HG03108 (cell line): Measurements from ENCODE around the gene VTI1B.
"Not testable (repeated sequence)": the region's sequence is repeated elsewhere in the genome, so short reads cannot be mapped to it uniquely, and the experiment has no call there.

Source experiments
- ATAC-seq: cut with Tn5 transposase; IDR thresholded peaks from one replicate; pipeline ENCODE4 v1.9.1; 2021; ENCODE audit warnings: moderate library complexity; ENCODE audit not compliant: unreplicated experiment

VTI1B gene, protein sequence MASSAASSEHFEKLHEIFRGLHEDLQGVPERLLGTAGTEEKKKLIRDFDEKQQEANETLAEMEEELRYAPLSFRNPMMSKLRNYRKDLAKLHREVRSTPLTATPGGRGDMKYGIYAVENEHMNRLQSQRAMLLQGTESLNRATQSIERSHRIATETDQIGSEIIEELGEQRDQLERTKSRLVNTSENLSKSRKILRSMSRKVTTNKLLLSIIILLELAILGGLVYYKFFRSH

DNA sequence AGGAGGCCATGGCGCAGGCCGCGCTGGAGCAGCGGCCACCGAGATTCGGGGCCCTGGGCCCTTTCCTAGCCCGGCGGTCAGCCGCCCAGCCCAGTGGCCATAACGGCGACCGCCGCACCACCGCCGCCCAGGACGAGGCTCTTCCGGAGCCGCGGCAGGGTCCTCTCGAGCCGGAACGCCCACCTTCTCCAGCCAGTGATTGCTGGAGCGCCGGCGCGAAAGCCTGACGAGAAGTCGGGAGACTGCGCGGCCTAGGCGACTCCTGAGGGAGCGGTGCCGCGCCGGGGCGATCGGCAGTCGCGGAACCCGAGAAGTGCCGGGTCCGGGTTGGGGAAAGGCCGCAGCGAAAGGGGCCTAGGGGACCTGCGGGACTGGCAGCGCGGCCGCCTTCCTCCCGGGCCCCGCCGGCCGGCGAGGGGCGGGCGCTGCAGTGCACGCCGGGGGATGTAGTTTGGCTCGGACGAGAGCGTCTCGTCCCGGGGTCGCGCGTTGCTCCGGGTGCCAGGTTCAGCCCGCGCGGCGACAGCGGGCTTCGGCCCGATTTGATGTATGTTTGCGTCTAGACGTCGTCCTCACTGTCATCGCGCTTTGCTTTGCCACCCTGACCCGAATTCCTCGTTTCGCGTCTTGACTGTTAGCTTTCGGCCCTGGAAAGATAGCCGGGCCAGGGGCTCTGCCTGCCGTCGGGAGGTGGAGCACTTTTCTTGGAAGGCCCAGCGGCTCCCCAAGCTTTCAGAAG is at the start of gene VTI1B:
Gene VTI1B, minus strand, starts transcription at position 153 of the 739 bp plus-strand sequence. Its CDS starts 143 bp downstream, at position 10.
- ATAC-seq, result peak; percentile 80

- no peak for ATAC-seq
Observed at GRCh38 chr14:67722293-67722692, 47.9 kb upstream of the VTI1B start.

- ATAC-seq, result no peak
Observed at GRCh38 chr14:67721875-67722274, 47.4 kb upstream of the VTI1B start.

GRCh38 chr14:67719866-67720265 is 45.4 kb upstream of the VTI1B start:
- no peak for ATAC-seq

DNA sequence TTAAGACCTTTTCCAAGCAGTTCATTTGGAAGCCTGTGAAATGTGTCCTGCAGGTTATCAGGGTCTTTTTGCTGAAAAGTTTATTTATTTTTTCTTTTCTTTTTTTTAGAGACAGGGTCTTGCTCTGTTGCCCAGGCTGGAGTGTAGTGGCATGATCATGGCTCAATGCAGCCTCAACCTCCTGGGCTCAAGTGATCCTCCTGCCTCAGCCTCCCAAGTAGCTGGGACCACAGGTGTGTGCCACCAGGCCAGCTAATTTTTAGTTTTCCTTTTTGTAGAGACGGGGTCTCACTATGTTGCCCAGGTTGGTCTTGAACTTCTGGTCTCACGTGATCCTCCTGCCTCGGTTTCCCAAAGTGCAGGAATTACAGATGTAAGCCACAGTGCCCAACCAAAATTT is 45.0 kb upstream of the VTI1B start:
- not testable (repeated sequence) for ATAC-seq

DNA sequence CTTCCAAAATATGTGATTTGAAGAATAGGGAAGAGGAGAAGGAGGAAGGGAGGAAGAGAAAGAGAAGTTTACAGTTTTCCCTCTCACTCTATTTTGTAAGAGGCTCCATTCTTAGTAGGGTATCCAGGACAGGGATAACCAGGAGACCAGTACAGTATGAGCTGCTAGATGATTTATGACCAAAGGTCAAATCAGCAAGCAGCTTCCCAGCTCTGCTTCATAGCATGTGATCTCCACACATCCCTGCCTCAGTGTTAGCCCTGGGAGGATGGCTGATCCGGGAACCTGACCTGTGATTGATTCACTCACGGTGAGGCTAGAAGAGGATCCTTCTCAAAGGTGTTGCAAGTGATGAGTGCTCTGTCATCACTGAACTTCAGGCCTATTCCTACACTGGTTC is 43.8 kb upstream of the VTI1B start:
- no peak for ATAC-seq

GRCh38 chr14:67717048-67717447 is 42.6 kb upstream of the VTI1B start:
- no peak for ATAC-seq

DNA sequence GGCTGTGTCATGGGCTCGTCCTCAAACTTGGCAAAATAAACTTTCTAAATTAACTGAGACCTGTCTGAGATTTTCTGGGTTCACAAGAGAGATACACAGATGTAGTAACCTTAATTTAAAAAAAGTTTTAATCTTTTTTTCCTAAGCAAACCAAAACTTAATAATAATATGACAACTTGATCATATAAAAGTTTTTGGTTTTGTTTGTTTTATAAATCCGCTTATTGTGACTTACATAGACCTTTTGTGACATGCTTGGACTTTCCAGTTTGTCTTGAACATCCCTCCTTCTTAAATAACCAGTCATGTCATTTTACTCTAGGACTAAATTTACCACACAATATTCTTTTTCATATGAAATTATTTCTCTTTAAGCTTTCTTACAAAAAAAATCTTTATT is 35.8 kb upstream of the VTI1B start:
- no peak for ATAC-seq

DNA sequence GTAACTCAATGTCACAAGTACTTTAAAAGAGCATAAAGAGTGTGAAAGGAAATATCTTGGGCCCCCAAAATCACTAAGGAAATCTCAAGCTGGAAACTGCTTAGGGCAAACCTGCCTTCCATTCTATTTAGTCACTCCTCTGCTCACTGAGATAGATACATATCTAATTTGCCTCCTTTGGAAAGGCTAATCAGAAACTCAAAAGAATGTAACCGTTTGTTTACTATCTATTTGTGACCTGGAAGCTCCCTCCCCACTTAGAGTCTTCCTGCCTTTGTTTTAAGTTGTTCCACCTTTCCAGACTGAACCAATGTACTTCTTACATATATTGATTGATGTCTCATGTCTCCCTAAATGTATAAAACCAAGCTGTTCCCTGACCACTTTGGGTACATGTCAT is 35.4 kb upstream of the VTI1B start:
- ATAC-seq, result not testable (repeated sequence)

GRCh38 chr14:67709346-67709745 is 34.9 kb upstream of the VTI1B start:
- ATAC-seq, result not testable (repeated sequence)

DNA sequence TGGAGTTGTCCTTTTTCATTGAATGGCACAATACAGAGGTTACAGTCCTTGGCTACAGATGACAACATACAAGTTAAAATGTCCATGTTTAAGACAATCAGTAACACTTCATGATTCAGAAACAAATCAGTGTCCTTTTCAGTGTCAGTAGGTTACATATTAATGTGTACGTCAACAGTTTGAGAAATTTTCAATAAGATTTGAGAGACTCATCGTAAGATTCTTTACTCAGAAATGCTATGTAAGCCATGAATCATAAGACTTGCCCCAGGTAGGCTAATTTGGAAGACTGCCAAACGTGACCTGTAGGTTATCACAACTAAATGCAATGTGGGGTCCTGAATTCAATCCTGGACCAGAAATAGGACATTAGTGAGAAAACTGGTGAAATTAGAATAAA is 30.8 kb upstream of the VTI1B start:
- ATAC-seq, result no peak

DNA sequence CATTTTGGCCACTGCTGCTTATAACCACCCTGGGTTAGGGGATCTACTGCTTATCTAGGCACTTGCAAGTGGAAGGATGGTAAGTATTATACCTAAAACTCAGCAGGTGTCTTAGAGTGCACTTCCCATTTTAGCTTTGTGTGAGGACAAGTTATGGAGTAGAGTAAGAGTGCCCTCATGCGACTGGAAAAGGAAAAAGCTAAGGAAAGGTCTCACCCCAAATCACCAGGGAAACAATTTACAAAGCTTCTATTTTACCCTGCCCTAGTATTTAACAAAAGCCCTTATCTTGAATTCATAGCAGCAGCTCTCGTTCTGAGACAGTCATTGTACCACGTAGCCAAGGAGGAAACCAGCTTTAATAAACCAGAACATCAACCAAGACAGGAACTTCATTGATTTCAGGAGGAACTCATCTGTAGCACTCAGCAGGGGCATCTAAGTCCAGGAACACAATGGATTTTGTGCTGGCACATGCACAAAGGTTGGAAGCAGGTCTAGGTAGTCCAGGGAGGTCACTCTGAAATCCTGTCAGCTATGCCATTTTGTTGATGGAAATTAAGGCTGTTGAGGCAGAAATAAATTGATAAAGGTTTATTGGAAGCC is 30.2 kb upstream of the VTI1B start:
- no peak for ATAC-seq

DNA sequence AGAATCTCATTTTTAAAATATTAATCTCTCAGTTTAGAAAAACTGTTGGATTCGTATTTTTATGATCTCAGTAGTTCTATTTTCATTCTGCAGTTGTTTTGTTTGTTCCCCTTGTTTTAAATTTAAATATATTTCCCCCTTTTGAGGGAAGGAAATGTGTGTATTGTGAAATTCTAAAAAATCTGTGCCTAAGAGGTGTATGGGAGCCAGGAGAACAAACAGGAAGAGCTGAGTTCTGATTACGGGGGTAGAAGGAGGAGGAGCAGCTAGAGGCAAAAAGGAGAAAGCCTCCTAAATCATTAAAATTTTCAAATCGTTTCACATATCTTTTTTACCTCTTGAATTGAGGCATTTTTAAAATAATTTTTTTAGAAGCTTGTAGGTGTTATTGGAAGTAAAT is 29.6 kb upstream of the VTI1B start:
- ATAC-seq, result no peak

DNA sequence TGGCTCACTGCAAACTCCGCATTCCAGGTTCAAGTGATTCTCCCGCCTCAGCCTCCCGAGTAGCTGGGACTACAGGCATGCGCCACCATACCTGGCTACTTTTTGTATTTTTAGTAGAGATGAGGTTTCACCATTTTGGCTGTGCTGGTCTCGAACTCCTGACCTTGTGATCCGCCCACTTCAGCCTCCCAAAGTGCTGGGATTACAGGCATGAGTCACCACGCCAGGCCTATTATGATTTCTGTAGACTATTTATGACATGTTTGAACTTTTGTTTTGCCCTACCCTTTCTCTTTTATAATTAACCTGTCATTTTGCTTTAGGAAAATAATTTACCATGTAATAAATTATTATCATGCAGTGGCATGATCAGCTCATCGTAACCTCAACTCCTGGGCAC is 27.1 kb upstream of the VTI1B start, which contains the start of gene RDH12:
Gene RDH12, plus strand, starts transcription at position 395 of the 400 bp plus-strand sequence. CDS start 20,757 bp downstream, outside the sequence.
- not testable (repeated sequence) for ATAC-seq

GRCh38 chr14:67698179-67698578 is 23.7 kb upstream of the VTI1B start:
- no peak for ATAC-seq

- no peak for ATAC-seq
Observed at GRCh38 chr14:67697006-67697405, 22.6 kb upstream of the VTI1B start.

DNA sequence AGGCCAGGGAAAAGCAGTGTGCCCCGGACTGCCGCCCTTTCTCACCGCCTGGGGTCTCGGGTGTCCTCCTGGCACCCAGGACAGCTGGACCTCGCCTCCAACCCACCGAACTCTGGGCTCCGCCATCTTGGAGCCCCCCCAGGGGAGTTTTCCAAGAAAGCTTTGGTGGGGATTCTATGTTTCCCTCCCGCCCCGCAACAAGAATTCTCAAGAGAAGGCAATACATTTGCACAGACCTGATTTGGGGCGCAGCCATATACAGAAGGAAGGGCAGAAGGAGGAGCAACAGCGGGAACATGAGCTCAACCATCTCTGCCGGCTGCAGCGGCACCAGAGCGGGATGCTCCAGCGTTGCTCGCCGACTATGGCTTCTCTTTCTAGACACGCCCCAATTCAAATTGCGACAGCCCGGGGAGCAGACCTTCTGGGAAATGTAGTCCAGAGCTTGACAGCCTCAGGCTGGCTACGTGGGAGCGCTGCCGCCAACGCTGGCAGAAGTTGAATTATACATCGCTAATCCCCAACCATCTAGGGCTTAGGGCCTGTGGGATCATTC is 21.0 kb upstream of the VTI1B start, which contains the start of gene RDH11:
Gene RDH11, minus strand, starts transcription at position 371 of the 556 bp plus-strand sequence. Its CDS starts 61 bp downstream, at position 310.
- ATAC-seq, result peak; percentile 85

GRCh38 chr14:67694791-67695393 is 20.5 kb upstream of the VTI1B start:
- ATAC-seq, result peak; percentile 72

GRCh38 chr14:67690011-67690410 is 15.6 kb upstream of the VTI1B start:
- ATAC-seq, result no peak

DNA sequence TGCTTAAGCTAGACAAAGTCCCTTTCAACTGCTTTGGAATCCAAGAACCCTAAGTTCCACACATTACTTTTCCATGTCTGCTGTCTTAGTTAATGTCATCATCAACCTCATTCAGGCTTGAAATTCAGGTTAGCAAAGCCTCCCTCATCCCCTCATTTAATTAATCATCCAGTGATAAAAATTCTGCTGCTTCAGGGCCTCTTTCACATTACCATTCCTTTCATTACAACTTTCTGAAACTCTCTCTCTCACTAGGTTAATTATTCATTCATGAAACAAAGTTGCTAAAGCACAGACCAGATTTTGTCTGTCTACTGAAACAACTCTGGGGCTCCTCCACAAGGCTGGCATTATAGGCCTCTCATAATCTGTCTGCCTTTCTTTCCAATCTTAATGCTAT is 9.4 kb upstream of the VTI1B start:
- no peak for ATAC-seq

DNA sequence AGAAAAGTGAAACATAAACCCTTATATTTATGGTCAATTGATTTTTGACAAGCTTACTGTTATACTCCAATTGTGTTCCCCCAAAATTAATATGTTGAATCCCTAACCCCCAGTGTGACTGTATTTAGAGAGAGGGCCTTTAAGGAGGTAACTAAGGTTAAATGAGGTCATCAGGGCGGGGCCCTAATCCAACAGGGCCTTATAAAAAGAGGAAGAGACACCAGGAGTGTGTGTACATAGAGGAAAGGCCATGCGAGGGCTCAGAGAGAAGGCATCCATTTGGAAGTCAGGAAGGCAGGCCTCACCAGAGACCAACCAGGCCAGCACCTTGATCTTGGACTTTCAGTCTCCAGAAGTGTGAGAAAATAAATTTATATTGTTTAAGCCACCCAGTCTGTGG is 6.5 kb upstream of the VTI1B start:
- no peak for ATAC-seq
